HAP-1 (cell line): ENCODE measurements around the gene GALNTL6.

Experiments used
- DNase-seq, 2 experiments: peaks; one replicate each; pipeline ENCODE4 v3.0.0-alpha.2; 2016 to 2020; ENCODE audit warnings: low spot score in 2 of 2
- H3K27me3 ChIP-seq: fragments of 250-450 bp; sonication (Bioruptor Pico); 2 replicates; pipeline ENCODE4 v1.5.1; 2020; ENCODE audit warnings: low read depth, mild to moderate bottlenecking, moderate library complexity
- H3K36me3 ChIP-seq: fragments of 250-450 bp; sonication (Bioruptor Pico); replicated peaks from 2 replicates; pipeline ENCODE4 v1.5.1; 2020; ENCODE audit warnings: mild to moderate bottlenecking
- H3K4me1 ChIP-seq: fragments of 250-450 bp; sonication (Bioruptor Pico); 2 replicates; pipeline ENCODE4 v1.5.1; 2020; ENCODE audit warnings: mild to moderate bottlenecking
- H3K4me3 ChIP-seq: fragments of 250-450 bp; sonication (Bioruptor Pico); 2 replicates; pipeline ENCODE4 v1.5.1; 2020; ENCODE audit warnings: mild to moderate bottlenecking, moderate library complexity
- H3K9me3 ChIP-seq: fragments of 250-450 bp; sonication (Bioruptor Pico); 2 replicates; pipeline ENCODE4 v1.5.1; 2020; ENCODE audit warnings: mild to moderate bottlenecking, moderate library complexity
- in situ Hi-C: fragments of 300-500 bp; cut with MboI; formaldehyde crosslinking; loops from 3 replicates; pipeline ENCODE4 v1.14.3; 2020; ENCODE audit warnings: low sequenced_read_pairs, inconsistent platforms, mixed read lengths

Gene GALNTL6

DNA sequence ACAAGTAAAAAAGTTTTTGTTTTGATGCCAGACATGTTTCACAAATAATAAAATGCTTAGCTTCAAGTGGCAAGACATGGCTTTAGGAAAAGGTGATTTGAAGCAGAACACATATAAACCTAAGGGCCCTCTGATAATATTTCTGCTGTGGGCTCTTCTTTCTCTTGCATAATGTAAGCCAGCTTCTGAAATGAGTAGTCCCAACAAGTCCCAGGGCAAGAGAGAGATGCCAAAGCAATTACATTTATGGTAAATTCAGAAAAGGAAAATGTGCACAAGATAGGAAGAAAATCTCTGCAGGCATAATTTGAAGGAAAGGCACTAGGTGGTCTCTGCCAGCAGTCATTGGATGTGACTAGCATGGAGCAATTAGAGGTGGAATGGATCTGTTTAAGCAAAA lies 1184.7 kb downstream of the GALNTL6 start:
- Histone ChIP-seq H3K36me3 (no peaks in the 10 kb centered on the region), H3K9me3 (no peaks in the 10 kb centered on the region), H3K4me3 (no peak overlapping the region), H3K27me3 (no peaks in the 10 kb centered on the region), H3K4me1 (no peaks in the 10 kb centered on the region)
- in situ Hi-C loops = no loop called here
- DNase-seq = no peak

DNA sequence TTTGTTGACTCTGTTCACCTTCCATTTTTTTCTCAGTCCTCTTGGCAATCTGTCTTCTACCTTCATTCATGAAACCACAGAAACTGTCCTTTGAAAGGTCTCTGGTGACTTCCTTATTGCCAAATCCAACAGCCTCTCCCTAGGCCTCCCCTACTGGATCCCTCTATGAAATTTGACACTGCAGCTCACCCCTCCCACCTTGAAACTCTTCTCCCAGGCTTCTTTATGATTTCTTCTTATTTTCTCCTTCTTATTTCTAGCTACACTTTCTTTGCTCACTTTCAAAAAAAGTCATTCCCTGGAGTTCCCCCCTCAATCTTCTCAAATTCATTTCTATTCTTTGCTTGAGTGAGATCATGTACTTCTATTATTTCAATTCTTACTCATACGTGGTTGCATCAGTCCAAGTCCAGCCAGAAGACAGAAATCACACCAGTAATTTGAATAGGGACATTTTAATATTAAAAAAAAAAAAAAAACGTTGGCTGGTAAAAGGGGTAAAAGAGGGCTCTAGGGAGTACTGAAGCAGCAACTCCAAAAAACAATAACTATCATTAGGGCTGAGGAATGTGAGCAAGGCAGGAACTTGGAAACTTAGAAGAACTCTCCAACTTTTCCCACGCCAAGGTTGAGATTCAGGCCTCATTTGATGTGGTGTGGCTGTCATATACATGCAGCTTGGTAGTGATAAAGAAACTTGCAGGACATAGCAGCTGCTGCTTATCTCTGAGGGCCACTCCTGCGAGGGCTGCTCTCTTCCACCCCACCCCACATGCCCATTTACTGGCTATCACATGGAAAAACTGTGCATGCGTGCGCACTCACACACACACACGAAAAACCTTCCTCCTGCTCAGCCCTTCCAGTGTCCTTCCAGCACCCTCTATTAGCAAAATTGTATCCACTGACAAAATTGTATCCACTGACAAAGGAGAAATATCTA lies 1185.6 kb downstream of the GALNTL6 start:
- Histone ChIP-seq H3K27me3 (no peaks in the 10 kb centered on the region), H3K36me3 (no peaks in the 10 kb centered on the region), H3K4me1 (no peaks in the 10 kb centered on the region), H3K4me3 (no peak overlapping the region), H3K9me3 (no peaks in the 10 kb centered on the region)
- in situ Hi-C loops = no loop called here
- no peak for DNase-seq

DNA sequence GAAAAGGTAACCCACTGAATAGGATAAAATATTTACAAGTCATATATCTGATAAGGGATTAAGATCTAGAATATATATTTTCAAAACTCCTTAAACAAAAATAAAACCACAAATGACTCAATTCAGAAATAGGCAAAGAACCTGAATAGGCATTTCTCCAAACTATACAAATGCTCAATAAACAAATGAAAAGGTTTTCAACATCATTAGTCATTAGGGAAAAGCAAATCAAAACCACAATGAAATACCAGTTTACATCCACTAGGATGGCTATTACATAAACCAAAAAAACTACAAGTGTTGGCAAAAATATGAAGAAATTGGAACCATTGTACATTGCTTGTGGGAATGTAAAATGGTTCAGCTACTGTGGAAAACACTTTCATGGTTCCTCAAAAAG lies 1188.4 kb downstream of the GALNTL6 start:
- no peaks in the 10 kb centered on the region for H3K4me1 ChIP-seq
- H3K9me3 ChIP-seq = no peaks in the 10 kb centered on the region
- in situ Hi-C loops = no loop called here
- H3K27me3 ChIP-seq = 0 out of 2 replicates have a peak, but pooled peaks cover 2% of the 10 kb centered on the region
- H3K36me3 ChIP-seq = no peaks in the 10 kb centered on the region
- no peak overlapping the region for H3K4me3 ChIP-seq
- no peak for DNase-seq

DNA sequence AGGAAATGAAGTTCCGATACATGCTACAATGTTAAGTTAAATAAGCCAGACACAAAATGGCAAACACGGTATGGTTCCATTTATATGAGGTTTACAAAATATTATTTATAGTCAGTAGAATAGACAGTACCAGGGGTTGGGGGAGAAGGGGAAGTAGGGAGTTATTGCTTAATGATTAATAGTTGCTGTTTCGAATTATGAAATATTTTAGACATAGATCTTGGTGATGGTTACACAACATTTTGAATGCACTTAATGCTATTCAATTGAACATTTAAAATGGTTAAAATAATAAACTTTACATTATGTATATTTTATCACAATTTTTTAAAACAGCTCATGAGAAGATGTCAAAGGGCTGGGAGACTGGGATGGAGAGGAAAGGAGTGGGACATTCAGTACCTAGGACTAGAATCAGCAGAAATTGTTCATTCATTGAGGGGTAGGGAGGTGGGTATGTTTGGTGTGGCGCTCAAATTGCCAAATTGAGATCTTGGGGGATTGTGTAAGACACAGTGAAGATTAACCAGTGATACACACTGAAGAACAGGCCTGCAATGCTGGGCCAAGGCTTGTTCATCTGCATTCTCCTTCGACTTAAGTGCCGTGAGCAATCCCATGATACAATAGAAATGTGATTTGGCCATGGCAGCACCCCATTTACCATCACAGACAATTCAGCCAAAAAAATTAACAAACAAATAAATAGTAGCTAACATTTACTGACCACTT lies 1189.8 kb downstream of the GALNTL6 start:
- 0 out of 2 replicates have a peak, but pooled peaks cover 2% of the 10 kb centered on the region for H3K27me3 ChIP-seq
- no peaks in the 10 kb centered on the region for H3K36me3 ChIP-seq
- no peak overlapping the region for H3K4me3 ChIP-seq
- in situ Hi-C loops = no loop called here
- DNase-seq = no peak
- H3K4me1 ChIP-seq = no peaks in the 10 kb centered on the region
- H3K9me3 ChIP-seq = no peaks in the 10 kb centered on the region

DNA sequence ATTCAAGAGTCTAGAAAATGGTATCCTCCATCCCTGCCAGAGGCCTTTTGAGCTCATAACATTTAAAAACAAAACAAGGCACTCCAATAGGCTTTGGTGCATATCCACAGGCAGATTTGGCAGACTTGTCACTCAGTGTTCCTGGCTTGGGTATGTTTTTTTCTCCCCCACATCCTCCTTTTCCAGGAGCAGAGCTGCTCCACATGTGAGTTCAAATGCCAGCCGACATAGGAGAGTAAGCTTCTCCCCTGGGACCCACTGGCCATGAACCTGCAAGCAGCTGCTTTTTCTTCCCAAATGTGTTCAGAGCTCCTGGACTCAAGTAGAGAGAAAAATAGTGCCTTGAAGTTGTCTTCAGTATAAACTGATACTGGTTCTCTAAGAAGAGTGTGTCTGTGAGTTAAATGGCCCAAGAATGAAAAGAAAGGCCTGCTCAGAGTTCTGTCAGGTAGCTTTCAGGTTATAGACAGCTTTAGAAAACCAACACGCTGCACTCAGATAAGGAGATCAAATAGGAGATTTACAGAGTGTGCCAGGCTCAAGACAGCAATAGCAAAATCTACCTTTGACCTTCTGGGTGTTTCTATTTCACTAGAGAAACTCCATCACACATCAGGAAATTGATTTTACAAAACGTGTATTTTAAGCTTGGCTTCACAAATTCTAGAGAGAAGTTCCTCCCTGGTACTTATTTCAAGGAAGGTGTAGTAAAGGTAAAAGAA lies 1192.9 kb downstream of the GALNTL6 start:
- no peak for DNase-seq
- Histone ChIP-seq H3K27me3 (0 out of 2 replicates have a peak, but pooled peaks cover 2% of the 10 kb centered on the region), H3K9me3 (no peaks in the 10 kb centered on the region), H3K4me1 (no peaks in the 10 kb centered on the region), H3K36me3 (no peaks in the 10 kb centered on the region), H3K4me3 (no peak overlapping the region)
- in situ Hi-C loops = loop anchor here (5.0 kb wide), 1 partner anchor 411 kb away; no protein-coding TSS in a partner anchor

DNA sequence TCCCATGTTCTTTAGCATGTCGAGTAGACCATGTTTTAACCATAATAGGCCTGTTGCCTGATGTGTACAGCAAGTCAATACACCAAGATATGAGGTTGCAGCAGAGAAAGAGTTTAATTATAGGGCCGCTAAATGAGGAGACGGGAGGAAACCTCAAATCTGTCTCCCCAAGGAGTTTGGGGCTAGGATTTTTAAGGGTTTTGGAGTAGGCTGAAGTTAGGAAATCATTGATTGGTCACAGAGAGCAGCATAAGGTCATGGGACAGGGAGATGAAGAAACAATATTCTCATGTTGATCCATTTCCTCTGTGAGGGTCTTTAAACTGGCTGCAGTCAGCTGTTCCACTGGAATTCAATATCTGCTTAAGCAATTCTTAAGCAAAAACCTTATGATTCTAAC lies 1195.2 kb downstream of the GALNTL6 start:
- Histone ChIP-seq H3K27me3 (0 out of 2 replicates have a peak, but pooled peaks cover 2% of the 10 kb centered on the region), H3K4me1 (no peaks in the 10 kb centered on the region), H3K9me3 (no peaks in the 10 kb centered on the region), H3K36me3 (no peaks in the 10 kb centered on the region), H3K4me3 (no peak overlapping the region)
- DNase-seq = no peak
- in situ Hi-C loops = loop anchor here (5.0 kb wide), 1 partner anchor 409 kb away; no protein-coding TSS in a partner anchor

DNA sequence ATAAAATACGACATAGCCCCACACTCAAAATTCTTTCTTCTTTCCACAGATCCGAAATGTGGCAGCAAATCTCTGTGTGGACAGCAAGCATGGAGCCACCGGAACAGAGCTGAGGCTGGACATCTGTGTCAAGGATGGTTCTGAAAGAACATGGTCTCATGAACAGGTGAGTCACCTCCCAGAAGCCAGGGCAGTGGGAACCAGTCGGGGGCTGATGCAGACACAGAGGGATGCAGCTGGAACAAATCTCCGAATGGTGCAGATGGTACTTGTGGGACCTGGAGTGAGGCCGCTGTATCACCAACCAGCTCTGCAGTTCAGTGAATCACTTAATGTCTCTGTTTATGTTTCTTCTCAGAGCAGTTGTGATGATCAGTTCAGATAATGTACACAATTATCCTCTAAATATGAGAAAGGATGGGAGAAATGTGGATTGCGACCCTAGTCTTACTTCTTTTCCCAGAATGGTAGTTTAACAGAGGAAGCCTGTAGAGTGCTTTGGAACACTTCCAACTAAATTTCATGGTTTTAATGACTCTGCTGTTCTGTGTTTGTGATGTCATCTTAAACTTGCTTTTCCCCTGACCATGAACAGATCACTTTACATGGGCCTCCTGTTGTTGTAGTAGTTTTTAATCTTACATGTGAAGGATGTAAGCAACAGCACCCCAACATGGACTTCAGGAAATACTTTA lies 1196.1 kb downstream of the GALNTL6 start:
- in situ Hi-C loops = loop anchor here (5.0 kb wide), 1 partner anchor 408 kb away; no protein-coding TSS in a partner anchor

DNA sequence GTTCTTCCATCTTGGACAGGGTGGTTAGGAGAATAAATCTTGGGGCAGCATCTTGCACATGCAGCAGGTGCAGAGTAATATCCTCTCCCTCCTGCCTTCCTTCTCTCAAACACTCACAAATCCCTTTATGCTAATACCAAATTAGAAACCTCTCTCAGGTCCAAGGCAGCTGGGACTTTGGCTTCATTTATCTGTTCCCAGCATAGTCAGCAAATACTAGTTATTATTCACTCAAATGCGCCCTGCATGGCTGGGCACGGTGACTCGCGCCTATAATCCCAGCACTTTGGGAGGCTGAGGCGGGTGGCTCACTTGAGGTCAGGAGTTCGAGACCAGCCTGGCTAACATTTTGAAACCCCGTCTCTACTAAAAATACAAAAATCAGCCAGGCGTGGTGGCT lies 1199.4 kb downstream of the GALNTL6 start:
- no peaks in the 10 kb centered on the region for H3K27me3 ChIP-seq
- DNase-seq = no peak
- in situ Hi-C loops = no loop called here
- no peaks in the 10 kb centered on the region for H3K4me1 ChIP-seq
- no peak overlapping the region for H3K4me3 ChIP-seq
- H3K36me3 ChIP-seq = no peaks in the 10 kb centered on the region
- no peaks in the 10 kb centered on the region for H3K9me3 ChIP-seq

More for the DNA sequence above, 1196.1 kb downstream of the GALNTL6 start:
- Histone ChIP-seq H3K9me3 (no peaks in the 10 kb centered on the region), H3K36me3 (no peaks in the 10 kb centered on the region), H3K27me3 (0 out of 2 replicates have a peak, but pooled peaks cover 2% of the 10 kb centered on the region), H3K4me1 (no peaks in the 10 kb centered on the region), H3K4me3 (no peak overlapping the region)
- DNase-seq = no peak

DNA sequence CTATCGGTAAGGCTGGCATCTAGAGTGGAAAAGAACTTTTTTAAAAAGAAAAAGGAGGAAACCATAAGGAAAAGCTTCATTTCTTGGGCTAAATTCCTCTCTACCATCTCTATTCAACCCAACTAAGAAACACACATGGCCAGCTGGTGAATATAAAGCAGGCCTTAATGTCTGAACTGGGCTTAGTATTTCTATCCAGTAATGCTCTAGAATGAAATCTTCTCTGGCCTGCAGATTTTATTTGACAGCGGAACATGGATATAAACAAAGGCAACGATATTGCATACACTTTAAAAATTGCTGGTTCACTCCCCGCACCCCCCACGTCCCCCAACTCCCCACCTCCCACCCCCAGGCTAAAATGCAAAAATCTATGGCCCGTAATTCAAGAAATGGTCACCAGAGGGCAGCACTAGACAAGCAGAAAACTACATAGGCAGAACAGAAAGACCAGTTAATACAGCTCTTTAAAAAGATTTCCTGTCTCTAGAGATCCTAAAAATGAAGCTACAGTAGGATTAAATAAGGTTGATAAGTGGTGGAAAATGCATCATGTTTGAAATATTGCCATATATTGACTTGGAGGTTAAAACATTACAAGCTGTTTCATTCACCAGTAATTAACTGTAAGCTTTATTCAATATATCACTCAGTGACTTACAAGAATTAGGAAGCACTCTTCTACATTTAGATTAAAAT lies 1200.2 kb downstream of the GALNTL6 start:
- DNase-seq = peak; percentile 37 to 69
- Histone ChIP-seq H3K27me3 (no peaks in the 10 kb centered on the region), H3K4me1 (no peaks in the 10 kb centered on the region), H3K36me3 (no peaks in the 10 kb centered on the region), H3K9me3 (no peaks in the 10 kb centered on the region), H3K4me3 (no peak overlapping the region)
- in situ Hi-C loops = no loop called here

DNA sequence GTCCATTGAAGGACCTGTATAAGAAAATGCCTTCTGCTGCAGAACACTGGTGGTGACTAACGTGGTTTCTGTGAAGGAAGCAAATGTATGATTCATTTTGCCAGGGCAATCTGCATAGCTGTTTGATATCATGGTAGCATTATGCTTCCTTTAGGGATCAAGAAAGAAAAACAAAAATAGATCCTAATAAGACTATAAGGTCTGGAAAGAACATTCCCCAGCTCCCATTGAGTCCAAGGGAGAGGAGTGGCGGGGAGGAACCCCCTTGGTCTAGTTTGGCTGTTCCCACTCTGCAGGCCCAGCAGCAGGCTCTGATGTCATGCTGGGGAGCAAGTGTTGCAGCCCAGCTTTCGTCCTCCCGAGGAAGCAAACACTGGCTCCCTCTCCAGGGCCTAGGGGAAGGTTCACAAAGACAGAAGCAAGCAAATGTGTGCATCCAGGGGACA lies 1200.9 kb downstream of the GALNTL6 start:
- peak in 1 of 2 experiments; percentile 13 for DNase-seq
- H3K27me3 ChIP-seq = no peaks in the 10 kb centered on the region
- in situ Hi-C loops = no loop called here
- no peak overlapping the region for H3K4me3 ChIP-seq
- H3K9me3 ChIP-seq = no peaks in the 10 kb centered on the region
- H3K4me1 ChIP-seq = no peaks in the 10 kb centered on the region
- H3K36me3 ChIP-seq = no peaks in the 10 kb centered on the region

DNA sequence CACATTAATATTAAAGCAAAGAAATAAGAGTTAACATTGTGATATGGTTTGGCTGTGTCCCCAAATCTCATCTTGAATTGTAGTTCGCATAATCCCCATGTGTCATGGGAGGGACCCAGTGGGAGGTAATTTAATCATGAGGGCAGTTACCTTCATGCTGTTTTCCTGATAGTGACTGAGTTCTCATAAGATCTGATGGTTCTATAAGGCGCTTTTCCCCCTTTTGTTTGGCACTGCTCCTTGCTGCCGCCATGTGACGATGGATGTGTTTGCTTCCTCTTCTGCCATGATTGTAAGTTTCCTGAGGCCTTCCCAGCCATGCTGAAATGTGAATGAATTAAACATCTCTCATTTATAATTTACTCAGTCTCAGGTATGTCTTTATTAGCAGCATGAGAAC lies 1201.6 kb downstream of the GALNTL6 start:
- Histone ChIP-seq H3K36me3 (no peaks in the 10 kb centered on the region), H3K27me3 (no peaks in the 10 kb centered on the region), H3K9me3 (no peaks in the 10 kb centered on the region), H3K4me1 (no peaks in the 10 kb centered on the region), H3K4me3 (no peak overlapping the region)
- in situ Hi-C loops = no loop called here
- DNase-seq = no peak

DNA sequence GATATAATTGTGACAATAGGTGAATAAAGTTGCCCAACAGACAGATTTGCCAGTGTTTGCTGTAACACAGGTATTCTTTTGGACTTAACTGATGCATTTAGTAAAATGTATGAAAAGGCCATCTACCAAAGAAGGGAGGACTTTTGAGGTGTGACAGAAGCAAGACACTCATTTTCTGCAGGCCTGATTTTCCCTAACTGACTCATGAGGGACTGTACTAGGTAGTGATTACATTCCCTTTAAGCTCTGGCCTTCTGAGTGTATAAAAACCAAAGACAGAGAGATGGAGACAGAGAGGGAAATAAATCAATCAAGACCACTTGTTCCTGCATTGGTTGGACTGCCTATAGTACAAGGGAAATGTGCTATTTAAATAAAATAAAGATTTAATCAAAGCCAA lies 1204.6 kb downstream of the GALNTL6 start:
- in situ Hi-C loops = no loop called here
- Histone ChIP-seq H3K36me3 (no peaks in the 10 kb centered on the region), H3K27me3 (peaks cover 5% of the 10 kb centered on the region; the same call in 1 of the 2 replicates), H3K9me3 (no peaks in the 10 kb centered on the region), H3K4me1 (no peaks in the 10 kb centered on the region), H3K4me3 (no peak overlapping the region)
- DNase-seq = no peak
